ENCODE data around the gene RNPS1. TPM values are rescaled to one million over a fixed set of nuclear protein-coding genes. Genes with fewer than 3 reads are reported as not detected.

The RNPS1 gene
- 164 and 181 TPM in 2 replicates for total RNA-seq (2014; rRNA removed; shearing (Covaris generic))

GRCh38 chr16:2267913-2268666, at the start of gene RNPS1:
RNPS1 (minus strand) TSS chr16:2268126; CDS start chr16:2264643, 3,483 bp downstream.
- DNase-seq (ENCODE audit: low read depth) = peak; percentile 91

- no peak for DNase-seq (ENCODE audit: low read depth)
Observed at GRCh38 chr16:2317231-2318020, 49.5 kb upstream of the RNPS1 start.

GRCh38 chr16:2308089-2308962, 40.4 kb upstream of the RNPS1 start:
- DNase-seq (ENCODE audit: low read depth) = no peak

GRCh38 chr16:2299915-2300192, 31.9 kb upstream of the RNPS1 start:
- no peak for DNase-seq (ENCODE audit: low read depth)

- no peak for DNase-seq (ENCODE audit: low read depth)
Observed at GRCh38 chr16:2299121-2299914, 31.4 kb upstream of the RNPS1 start.

- no peak for DNase-seq (ENCODE audit: low read depth)
Observed at GRCh38 chr16:2298621-2299020, 30.7 kb upstream of the RNPS1 start.

GRCh38 chr16:2297506-2297860, 29.6 kb upstream of the RNPS1 start:
- no peak for DNase-seq (ENCODE audit: low read depth)

GRCh38 chr16:2296661-2297505, 29.0 kb upstream of the RNPS1 start:
- peak; percentile 52 for DNase-seq (ENCODE audit: low read depth)

GRCh38 chr16:2295056-2295798, 27.3 kb upstream of the RNPS1 start:
- no peak for DNase-seq (ENCODE audit: low read depth)

- DNase-seq (ENCODE audit: low read depth) = no peak
Observed at GRCh38 chr16:2292221-2292620, 24.3 kb upstream of the RNPS1 start.

GRCh38 chr16:2289282-2289681, 21.4 kb upstream of the RNPS1 start:
- no peak for DNase-seq (ENCODE audit: low read depth)

GRCh38 chr16:2288726-2289125, 20.8 kb upstream of the RNPS1 start:
- no peak for DNase-seq (ENCODE audit: low read depth)

- no peak for DNase-seq (ENCODE audit: low read depth)
Observed at GRCh38 chr16:2287916-2288547, 20.1 kb upstream of the RNPS1 start.

GRCh38 chr16:2286550-2286949, 18.6 kb upstream of the RNPS1 start:
- DNase-seq (ENCODE audit: low read depth) = no peak

- no peak for DNase-seq (ENCODE audit: low read depth)
Observed at GRCh38 chr16:2285731-2286191, 17.8 kb upstream of the RNPS1 start.

- DNase-seq (ENCODE audit: low read depth) = no peak
Observed at GRCh38 chr16:2284797-2285576, 17.1 kb upstream of the RNPS1 start.

- no peak for DNase-seq (ENCODE audit: low read depth)
Observed at GRCh38 chr16:2284001-2284770, 16.3 kb upstream of the RNPS1 start.
